Activated CD8-positive, alpha-beta memory T cell treated with anti-CD3 and anti-CD28 coated beads, Interleukin-2, amount 50 U/mL, for 1 hour (primary cell): ENCODE data around the gene WASL.
"Not testable (repeated sequence)": the region's sequence is repeated elsewhere in the genome, so short reads cannot be mapped to it uniquely, and the experiment has no call there.

Experiments used
- DNase-seq: peaks from one replicate; pipeline ENCODE4 v3.0.0-alpha.2; 2020; ENCODE audit errors: extremely low read depth

The WASL gene

GRCh38 chr7:123734498-123734897, 14.3 kb downstream of the WASL start:
- no peak for DNase-seq

- DNase-seq: no peak
These were observed 16.3 kb downstream of the WASL start for GRCh38 chr7:123732413-123733091.

- no peak for DNase-seq
These were observed 19.6 kb downstream of the WASL start for GRCh38 chr7:123729218-123729578.

- no peak for DNase-seq
These were observed 21.5 kb downstream of the WASL start for GRCh38 chr7:123727071-123727837.

- no peak for DNase-seq
These were observed 23.1 kb downstream of the WASL start for GRCh38 chr7:123725586-123726171.

- no peak for DNase-seq
These were observed 24.0 kb downstream of the WASL start for GRCh38 chr7:123724817-123725253.

GRCh38 chr7:123723913-123724312, 24.9 kb downstream of the WASL start:
- DNase-seq: no peak

- not testable (repeated sequence) for DNase-seq
These were observed 28.3 kb downstream of the WASL start for GRCh38 chr7:123720527-123720926.

- no peak for DNase-seq
These were observed 29.5 kb downstream of the WASL start for GRCh38 chr7:123719197-123719721.

GRCh38 chr7:123718773-123719172, 30.0 kb downstream of the WASL start:
- DNase-seq: no peak

GRCh38 chr7:123717689-123718088, 31.1 kb downstream of the WASL start:
- DNase-seq: no peak

GRCh38 chr7:123716877-123717276, 31.9 kb downstream of the WASL start:
- no peak for DNase-seq

- no peak for DNase-seq
These were observed 33.0 kb downstream of the WASL start for GRCh38 chr7:123715799-123716198.

GRCh38 chr7:123715198-123715597, 33.6 kb downstream of the WASL start:
- DNase-seq: no peak

- no peak for DNase-seq
These were observed 34.3 kb downstream of the WASL start for GRCh38 chr7:123714296-123715080.

- no peak for DNase-seq
These were observed 36.2 kb downstream of the WASL start for GRCh38 chr7:123712619-123713018.

- no peak for DNase-seq
These were observed 36.9 kb downstream of the WASL start for GRCh38 chr7:123711832-123712293.

GRCh38 chr7:123710683-123711082, 38.1 kb downstream of the WASL start:
- DNase-seq: no peak

GRCh38 chr7:123709525-123709924, 39.3 kb downstream of the WASL start:
- DNase-seq: no peak

- DNase-seq: no peak
These were observed 43.4 kb downstream of the WASL start for GRCh38 chr7:123705211-123705901.
